Suppressor macrophage treated with lipopolysaccharide for 4 hours (primary cell): ENCODE measurements around the gene GH2.

Source experiments
- DNase-seq: peaks from one replicate; pipeline ENCODE4 v3.0.0-alpha.2; 2020

The GH2 gene

GRCh38 chr17:63838631-63839171, 43.0 kb downstream of the GH2 start:
- no peak for DNase-seq

- DNase-seq, result no peak
Measured at GRCh38 chr17:63837962-63838600, 43.7 kb downstream of the GH2 start.

- no peak for DNase-seq
Measured at GRCh38 chr17:63837480-63837879, 44.3 kb downstream of the GH2 start.

- DNase-seq, result no peak
Measured at GRCh38 chr17:63836811-63837210, 44.9 kb downstream of the GH2 start.

GRCh38 chr17:63835167-63835720, 46.5 kb downstream of the GH2 start:
- no peak for DNase-seq

- DNase-seq, result peak; percentile 71
Measured at GRCh38 chr17:63834431-63835166, 47.1 kb downstream of the GH2 start.

GRCh38 chr17:63833741-63834373, 47.9 kb downstream of the GH2 start:
- no peak for DNase-seq

GRCh38 chr17:63833026-63833740, 48.6 kb downstream of the GH2 start:
- no peak for DNase-seq

GRCh38 chr17:63832455-63832854, 49.3 kb downstream of the GH2 start:
- no peak for DNase-seq

GRCh38 chr17:63832014-63832413, 49.7 kb downstream of the GH2 start:
- no peak for DNase-seq

GRCh38 chr17:63831505-63831904, 50.2 kb downstream of the GH2 start:
- no peak for DNase-seq

GRCh38 chr17:63830904-63831491, 50.7 kb downstream of the GH2 start:
- no peak for DNase-seq

GRCh38 chr17:63830278-63830677, 51.5 kb downstream of the GH2 start:
- DNase-seq, result no peak
